ENCODE results near the gene BUD31. TPM values are rescaled to one million over a fixed set of nuclear protein-coding genes. Genes with fewer than 3 reads are reported as not detected.
"Not testable (repeated sequence)": the region's sequence is repeated elsewhere in the genome, so short reads cannot be mapped to it uniquely, and the experiment has no call there.

The BUD31 gene
- total RNA-seq, 4 donors from 2014 or later, result 44.7 to 82.0 (median 58.4) TPM

DNA sequence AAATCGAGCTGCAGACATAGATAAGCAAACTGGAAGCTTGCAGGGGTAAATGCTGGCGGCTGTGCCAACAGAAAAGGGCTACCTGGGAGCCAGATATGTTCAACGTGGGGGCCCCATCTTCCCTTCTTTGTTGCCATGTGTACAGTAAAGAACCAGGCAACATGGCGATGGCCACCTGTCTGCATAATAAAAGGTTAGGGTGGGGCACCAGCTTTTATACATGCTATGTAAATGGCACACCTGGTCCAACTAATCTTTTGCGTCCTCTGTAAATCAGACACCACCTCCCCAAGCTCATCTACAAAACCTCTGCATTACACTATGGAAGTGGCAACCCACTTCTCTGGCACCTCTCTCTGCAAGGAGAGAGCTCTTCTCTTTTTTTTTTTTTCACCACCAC lies 13.9 kb downstream of the BUD31 start:
- H3K27me3 ChIP-seq, result no peaks in the 10 kb centered on the region
- no peak for DNase-seq
- no peak overlapping the region for H3K4me3 ChIP-seq
- peaks cover 0 to 63% (median 0%) of the 10 kb centered on the region in 3 donors for H3K36me3 ChIP-seq
- no peak for TF ChIP-seq POLR2A (IDR thresholded peaks at IDR 0.05)
- TF ChIP-seq CTCF (IDR thresholded peaks at IDR 0.05), result no peak
- H3K27ac ChIP-seq, result no peak overlapping the region
- H3K4me1 ChIP-seq, result no peaks in the 10 kb centered on the region
- H3K9me3 ChIP-seq, result no peaks in the 10 kb centered on the region

- Histone ChIP-seq H3K27me3 (no peaks in the 10 kb centered on the region), H3K27ac (no peak overlapping the region), H3K36me3 (peaks cover 0 to 56% (median 0%) of the 10 kb centered on the region in 3 donors), H3K9me3 (no peaks in the 10 kb centered on the region), H3K4me3 (no peak overlapping the region), H3K4me1 (no peaks in the 10 kb centered on the region)
- TF ChIP-seq POLR2A (IDR thresholded peaks at IDR 0.05), result no peak
- no peak for TF ChIP-seq CTCF (IDR thresholded peaks at IDR 0.05)
- DNase-seq, result no peak
Measured at GRCh38 chr7:99424932-99425730, 16.4 kb downstream of the BUD31 start.

- no peaks in the 10 kb centered on the region for H3K4me1 ChIP-seq
- no peaks in the 10 kb centered on the region for H3K27me3 ChIP-seq
- no peaks in the 10 kb centered on the region for H3K9me3 ChIP-seq
- peaks cover 0 to 72% (median 0%) of the 10 kb centered on the region in 3 donors for H3K36me3 ChIP-seq
- H3K4me3 ChIP-seq, result no peak overlapping the region
- no peak for DNase-seq
- TF ChIP-seq POLR2A (IDR thresholded peaks at IDR 0.05) (no peak), CTCF (IDR thresholded peaks at IDR 0.05) (no peak)
- no peak overlapping the region for H3K27ac ChIP-seq
Measured at GRCh38 chr7:99428972-99429566, 20.3 kb downstream of the BUD31 start.

DNA sequence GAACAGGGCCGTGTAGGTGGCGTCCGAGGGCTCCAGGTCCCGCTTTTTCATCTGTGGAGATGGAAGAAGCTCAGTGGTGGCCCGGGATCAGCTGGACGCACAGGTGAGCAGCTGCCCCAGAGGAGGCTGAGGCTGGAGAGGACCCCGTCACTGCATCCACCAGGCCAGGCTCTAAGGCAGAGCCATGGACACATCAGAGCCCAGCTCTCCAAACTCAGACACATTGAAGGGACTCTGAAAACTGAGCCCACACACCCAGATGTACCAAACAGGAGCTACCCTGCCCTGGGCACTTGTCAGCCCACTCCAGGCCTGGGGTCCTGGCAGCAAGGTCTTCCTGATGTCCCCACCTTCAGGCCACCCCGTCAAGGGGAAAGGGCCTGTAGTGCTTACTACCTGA lies 21.0 kb downstream of the BUD31 start:
- Histone ChIP-seq H3K4me1 (no peaks in the 10 kb centered on the region), H3K27ac (no peak overlapping the region), H3K36me3 (peaks cover 0 to 72% (median 0%) of the 10 kb centered on the region in 3 donors), H3K4me3 (no peak overlapping the region), H3K9me3 (no peaks in the 10 kb centered on the region), H3K27me3 (no peaks in the 10 kb centered on the region)
- TF ChIP-seq CTCF (IDR thresholded peaks at IDR 0.05) (no peak), POLR2A (IDR thresholded peaks at IDR 0.05) (no peak)
- DNase-seq, result no peak

- H3K27ac ChIP-seq, H3K4me3 ChIP-seq, DNase-seq, H3K27me3 ChIP-seq, H3K9me3 ChIP-seq, H3K4me1 ChIP-seq: not testable (repeated sequence)
- peaks cover 0 to 68% (median 0%) of the 10 kb centered on the region in 3 donors for H3K36me3 ChIP-seq
Measured at GRCh38 chr7:99431756-99432540, 23.2 kb downstream of the BUD31 start.

DNA sequence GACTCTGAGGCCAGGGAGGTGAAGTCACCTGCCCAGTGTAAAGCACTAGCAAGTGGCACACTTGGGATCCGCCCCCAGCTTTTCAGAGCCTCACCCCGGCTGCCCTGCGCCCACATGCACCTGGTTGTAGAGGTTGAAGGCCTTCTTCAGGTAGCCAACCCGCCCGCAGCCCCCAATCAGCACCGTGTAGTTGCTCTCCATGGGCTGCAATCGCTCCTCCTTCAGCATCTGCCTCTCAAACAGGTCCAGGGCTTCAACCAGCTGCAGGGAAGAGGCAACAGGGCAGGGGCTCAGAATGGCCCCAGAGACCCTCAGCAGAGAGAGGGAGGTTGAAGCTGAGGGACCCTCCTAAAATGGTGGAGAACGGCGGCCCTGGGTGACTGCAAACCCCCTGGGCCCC lies 24.4 kb downstream of the BUD31 start:
- Histone ChIP-seq H3K27ac (no peak overlapping the region), H3K36me3 (peaks cover 0 to 68% (median 0%) of the 10 kb centered on the region in 3 donors), H3K9me3 (no peaks in the 10 kb centered on the region), H3K4me3 (no peak overlapping the region), H3K27me3 (no peaks in the 10 kb centered on the region), H3K4me1 (peaks cover 0 to 10% (median 2%) of the 10 kb centered on the region in 4 donors)
- no peak for TF ChIP-seq POLR2A (IDR thresholded peaks at IDR 0.05)
- no peak for TF ChIP-seq CTCF (IDR thresholded peaks at IDR 0.05)
- no peak for DNase-seq

All from Peyer's patch (tissue), 4 donors.